Measurements from ENCODE around the gene RAD21L1. TPM values are rescaled to one million over a fixed set of nuclear protein-coding genes. Genes with fewer than 3 reads are reported as not detected.

RAD21L1 gene
- total RNA-seq, 2 donors from 2014 or later: not detected

DNA sequence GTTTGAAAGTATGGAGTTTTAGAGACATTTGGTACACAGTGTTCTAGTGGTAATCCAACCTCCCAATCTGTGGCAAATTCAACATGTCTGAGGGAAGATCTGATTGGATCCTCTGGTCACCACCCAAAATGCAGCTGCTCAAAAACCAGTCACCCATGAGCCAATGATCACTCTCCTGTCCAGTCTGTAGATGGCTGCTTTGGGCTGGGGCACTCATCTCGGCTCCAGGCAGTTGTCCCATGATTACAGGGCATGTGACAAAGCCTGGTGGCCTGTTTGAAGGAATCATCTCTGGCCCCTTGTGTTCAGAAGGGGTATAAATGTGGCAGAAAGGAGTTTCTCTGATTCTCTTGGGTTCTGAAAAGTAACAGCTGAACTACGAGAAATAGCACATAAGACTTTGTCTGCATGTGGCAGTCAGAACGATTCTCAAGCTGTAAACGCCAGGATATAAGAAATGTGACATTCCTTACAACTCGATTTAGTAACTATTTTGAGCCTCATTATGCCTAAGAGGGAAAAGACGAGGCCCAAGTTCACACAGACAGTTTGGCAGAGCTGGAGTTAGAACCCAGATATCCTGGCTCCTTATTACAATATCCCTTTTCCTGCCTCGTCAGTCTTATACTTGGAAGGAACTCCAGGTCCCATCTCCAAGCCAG is 26.5 kb upstream of the RAD21L1 start:
- DNase-seq (ENCODE audit: low spot score): no peak
- H3K4me1 ChIP-seq: no peaks in the 10 kb centered on the region
- no peaks in the 10 kb centered on the region for H3K27me3 ChIP-seq
- no peaks in the 10 kb centered on the region for H3K9me3 ChIP-seq
- no peaks in the 10 kb centered on the region for H3K36me3 ChIP-seq
- no peak overlapping the region for H3K27ac ChIP-seq
- TF ChIP-seq, protein P1, sequence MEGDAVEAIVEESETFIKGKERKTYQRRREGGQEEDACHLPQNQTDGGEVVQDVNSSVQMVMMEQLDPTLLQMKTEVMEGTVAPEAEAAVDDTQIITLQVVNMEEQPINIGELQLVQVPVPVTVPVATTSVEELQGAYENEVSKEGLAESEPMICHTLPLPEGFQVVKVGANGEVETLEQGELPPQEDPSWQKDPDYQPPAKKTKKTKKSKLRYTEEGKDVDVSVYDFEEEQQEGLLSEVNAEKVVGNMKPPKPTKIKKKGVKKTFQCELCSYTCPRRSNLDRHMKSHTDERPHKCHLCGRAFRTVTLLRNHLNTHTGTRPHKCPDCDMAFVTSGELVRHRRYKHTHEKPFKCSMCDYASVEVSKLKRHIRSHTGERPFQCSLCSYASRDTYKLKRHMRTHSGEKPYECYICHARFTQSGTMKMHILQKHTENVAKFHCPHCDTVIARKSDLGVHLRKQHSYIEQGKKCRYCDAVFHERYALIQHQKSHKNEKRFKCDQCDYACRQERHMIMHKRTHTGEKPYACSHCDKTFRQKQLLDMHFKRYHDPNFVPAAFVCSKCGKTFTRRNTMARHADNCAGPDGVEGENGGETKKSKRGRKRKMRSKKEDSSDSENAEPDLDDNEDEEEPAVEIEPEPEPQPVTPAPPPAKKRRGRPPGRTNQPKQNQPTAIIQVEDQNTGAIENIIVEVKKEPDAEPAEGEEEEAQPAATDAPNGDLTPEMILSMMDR (IDR thresholded peaks at IDR 0.05): no peak
- H3K4me3 ChIP-seq: no peak overlapping the region

GRCh38 chr20:1199964-1200363 is 25.9 kb upstream of the RAD21L1 start:
- no peaks in the 10 kb centered on the region for H3K4me1 ChIP-seq
- no peaks in the 10 kb centered on the region for H3K9me3 ChIP-seq
- no peak overlapping the region for H3K4me3 ChIP-seq
- no peaks in the 10 kb centered on the region for H3K36me3 ChIP-seq
- TF ChIP-seq, protein P1 (IDR thresholded peaks at IDR 0.05): no peak
- no peak for DNase-seq (ENCODE audit: low spot score)
- no peaks in the 10 kb centered on the region for H3K27me3 ChIP-seq
- H3K27ac ChIP-seq: no peak overlapping the region

DNA sequence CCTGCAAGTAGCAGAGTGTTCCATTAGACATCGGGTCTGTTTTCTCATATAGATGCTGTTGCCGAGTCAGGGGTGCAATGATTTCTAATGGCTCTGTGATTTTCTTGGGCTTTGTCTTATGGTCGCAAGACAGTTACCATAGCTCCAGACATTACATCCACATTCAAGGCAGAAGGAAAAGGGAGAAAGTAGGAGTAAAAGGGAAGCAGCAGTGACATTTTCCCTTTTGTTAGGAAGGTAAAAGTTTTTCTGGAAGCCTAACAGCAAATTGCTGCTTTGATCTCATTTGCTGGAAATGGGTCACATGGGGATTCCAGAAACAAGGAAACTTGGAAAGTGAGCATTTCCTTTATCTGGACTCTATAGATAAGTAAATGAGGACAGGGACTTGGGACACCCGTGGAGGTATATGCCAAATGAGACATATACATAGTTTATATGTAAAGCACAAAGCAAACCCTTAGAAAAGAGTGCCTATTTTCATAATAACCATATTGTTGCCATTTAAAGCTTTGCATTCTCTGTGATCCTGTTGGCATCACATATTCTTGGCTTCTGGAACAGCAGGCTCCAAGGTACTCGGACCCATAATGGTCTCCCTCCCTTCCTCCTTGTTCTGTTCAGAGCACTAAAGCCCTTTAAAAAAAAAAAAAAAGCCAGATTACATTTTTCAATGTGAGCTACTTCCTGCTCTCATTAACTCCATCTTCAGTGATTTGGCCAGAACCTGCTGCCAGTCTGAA is 22.9 kb upstream of the RAD21L1 start, which contains the start of gene C20orf202:
C20orf202 (plus strand) TSS at position 693 of the 743 bp plus-strand sequence. CDS start 132 bp downstream, outside the sequence.
- no peak for DNase-seq (ENCODE audit: low spot score)
- no peak within 1 kb of the TSS for H3K4me3 ChIP-seq
- H3K36me3 ChIP-seq: no peaks in the 10 kb centered on the region
- H3K27ac ChIP-seq: no peak within 1 kb of the TSS
- TF ChIP-seq, protein P1 (IDR thresholded peaks at IDR 0.05): no peak
- H3K27me3 ChIP-seq: no peaks in the 10 kb centered on the region
- no peaks in the 10 kb centered on the region for H3K9me3 ChIP-seq
- H3K4me1 ChIP-seq: no peaks in the 10 kb centered on the region

- no peak overlapping the region for H3K27ac ChIP-seq
- DNase-seq (ENCODE audit: low spot score): no peak
Measured at GRCh38 chr20:1203630-1204029, 22.2 kb upstream of the RAD21L1 start.

DNA sequence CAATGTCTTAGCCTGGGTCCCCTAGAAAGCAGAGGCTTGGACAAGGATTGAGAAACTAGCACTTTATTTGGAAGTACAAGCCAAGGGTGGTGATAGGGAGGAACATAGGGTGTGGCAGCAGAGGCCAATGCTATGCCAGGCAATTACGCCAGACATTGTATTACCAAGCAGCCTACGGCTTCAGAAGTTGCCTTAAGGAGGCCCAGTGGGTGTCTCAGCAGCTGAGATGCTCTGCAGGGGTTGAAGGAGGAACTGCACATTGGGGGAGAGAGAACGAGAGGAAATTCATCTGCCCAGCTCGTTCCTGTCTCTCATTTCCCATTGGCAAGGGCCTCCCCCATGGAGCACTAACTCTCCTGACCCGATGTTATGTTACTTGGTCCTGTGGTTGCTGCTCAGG is 21.7 kb upstream of the RAD21L1 start:
- Histone ChIP-seq H3K4me1 (no peaks in the 10 kb centered on the region), H3K36me3 (no peaks in the 10 kb centered on the region), H3K4me3 (no peak overlapping the region), H3K9me3 (no peaks in the 10 kb centered on the region), H3K27me3 (no peaks in the 10 kb centered on the region), H3K27ac (no peak overlapping the region)
- no peak for DNase-seq (ENCODE audit: low spot score)
- TF ChIP-seq, protein P1 (IDR thresholded peaks at IDR 0.05): no peak

More at GRCh38 chr20:1203630-1204029, 22.2 kb upstream of the RAD21L1 start:
- Histone ChIP-seq H3K4me1 (no peaks in the 10 kb centered on the region), H3K4me3 (no peak overlapping the region), H3K27me3 (no peaks in the 10 kb centered on the region), H3K9me3 (no peaks in the 10 kb centered on the region), H3K36me3 (no peaks in the 10 kb centered on the region)
- TF ChIP-seq, protein P1 (IDR thresholded peaks at IDR 0.05): no peak

All from right atrium auricular region (tissue), 2 donors.